HL-60 (cell line): ENCODE data around the gene SOWAHB.

Source experiments
- CTCF ChIP-seq: IDR thresholded peaks from one replicate; pipeline ENCODE4 v1.5.1; 2011; ENCODE audit warnings: low read length, control low read depth, inconsistent platforms; ENCODE audit not compliant: insufficient read depth
- GABPA ChIP-seq: IDR thresholded peaks from 2 replicates; pipeline ENCODE4 v1.6.1; 2012; ENCODE audit warnings: low read depth
- POLR2AphosphoS5 ChIP-seq: IDR thresholded peaks from 2 replicates; pipeline ENCODE4 v1.6.1; 2012; ENCODE audit warnings: low read depth
- TF ChIP-seq, protein P1 (sequence below): IDR thresholded peaks from 2 replicates; pipeline ENCODE4 v1.6.1; 2012; ENCODE audit warnings: low read depth; ENCODE audit not compliant: insufficient replicate concordance

DNA sequence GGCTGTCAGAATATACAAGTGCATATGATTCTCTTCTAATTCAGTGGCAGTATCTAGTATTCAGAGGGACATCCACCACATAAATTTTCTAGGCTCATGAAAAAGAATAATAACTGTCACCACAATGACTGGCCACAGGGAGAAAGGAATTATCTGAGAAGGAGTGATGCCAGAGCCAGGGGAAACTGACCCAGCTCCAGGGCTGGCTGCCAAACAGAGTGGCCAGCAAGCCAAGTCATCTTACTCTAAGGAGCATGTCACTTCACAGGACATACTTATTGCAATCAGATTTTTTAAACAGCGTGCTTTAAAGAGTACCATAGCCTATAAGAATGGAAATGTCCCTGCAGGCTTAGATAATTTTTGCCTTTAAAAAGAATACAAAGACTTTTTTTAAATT is 45.8 kb upstream of the SOWAHB start:
- TF ChIP-seq POLR2AphosphoS5 (no peak), CTCF (no peak), GABPA (no peak)
- TF ChIP-seq, protein P1, sequence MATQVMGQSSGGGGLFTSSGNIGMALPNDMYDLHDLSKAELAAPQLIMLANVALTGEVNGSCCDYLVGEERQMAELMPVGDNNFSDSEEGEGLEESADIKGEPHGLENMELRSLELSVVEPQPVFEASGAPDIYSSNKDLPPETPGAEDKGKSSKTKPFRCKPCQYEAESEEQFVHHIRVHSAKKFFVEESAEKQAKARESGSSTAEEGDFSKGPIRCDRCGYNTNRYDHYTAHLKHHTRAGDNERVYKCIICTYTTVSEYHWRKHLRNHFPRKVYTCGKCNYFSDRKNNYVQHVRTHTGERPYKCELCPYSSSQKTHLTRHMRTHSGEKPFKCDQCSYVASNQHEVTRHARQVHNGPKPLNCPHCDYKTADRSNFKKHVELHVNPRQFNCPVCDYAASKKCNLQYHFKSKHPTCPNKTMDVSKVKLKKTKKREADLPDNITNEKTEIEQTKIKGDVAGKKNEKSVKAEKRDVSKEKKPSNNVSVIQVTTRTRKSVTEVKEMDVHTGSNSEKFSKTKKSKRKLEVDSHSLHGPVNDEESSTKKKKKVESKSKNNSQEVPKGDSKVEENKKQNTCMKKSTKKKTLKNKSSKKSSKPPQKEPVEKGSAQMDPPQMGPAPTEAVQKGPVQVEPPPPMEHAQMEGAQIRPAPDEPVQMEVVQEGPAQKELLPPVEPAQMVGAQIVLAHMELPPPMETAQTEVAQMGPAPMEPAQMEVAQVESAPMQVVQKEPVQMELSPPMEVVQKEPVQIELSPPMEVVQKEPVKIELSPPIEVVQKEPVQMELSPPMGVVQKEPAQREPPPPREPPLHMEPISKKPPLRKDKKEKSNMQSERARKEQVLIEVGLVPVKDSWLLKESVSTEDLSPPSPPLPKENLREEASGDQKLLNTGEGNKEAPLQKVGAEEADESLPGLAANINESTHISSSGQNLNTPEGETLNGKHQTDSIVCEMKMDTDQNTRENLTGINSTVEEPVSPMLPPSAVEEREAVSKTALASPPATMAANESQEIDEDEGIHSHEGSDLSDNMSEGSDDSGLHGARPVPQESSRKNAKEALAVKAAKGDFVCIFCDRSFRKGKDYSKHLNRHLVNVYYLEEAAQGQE, result no peak
